GM18868 (cell line): ENCODE results near the gene SNCAIP.
"Not testable (repeated sequence)": the region's sequence is repeated elsewhere in the genome, so short reads cannot be mapped to it uniquely, and the experiment has no call there.

Experiments
- ATAC-seq: cut with Tn5 transposase; IDR thresholded peaks from one replicate; pipeline ENCODE4 v1.9.1; 2021; ENCODE audit warnings: mild to moderate bottlenecking, moderate library complexity; ENCODE audit not compliant: unreplicated experiment

Gene SNCAIP

GRCh38 chr5:122457178-122457826 is 145.3 kb downstream of the SNCAIP start:
- no peak for ATAC-seq

- ATAC-seq: peak; percentile 74
These were observed 146.3 kb downstream of the SNCAIP start for GRCh38 chr5:122458278-122458872.

DNA sequence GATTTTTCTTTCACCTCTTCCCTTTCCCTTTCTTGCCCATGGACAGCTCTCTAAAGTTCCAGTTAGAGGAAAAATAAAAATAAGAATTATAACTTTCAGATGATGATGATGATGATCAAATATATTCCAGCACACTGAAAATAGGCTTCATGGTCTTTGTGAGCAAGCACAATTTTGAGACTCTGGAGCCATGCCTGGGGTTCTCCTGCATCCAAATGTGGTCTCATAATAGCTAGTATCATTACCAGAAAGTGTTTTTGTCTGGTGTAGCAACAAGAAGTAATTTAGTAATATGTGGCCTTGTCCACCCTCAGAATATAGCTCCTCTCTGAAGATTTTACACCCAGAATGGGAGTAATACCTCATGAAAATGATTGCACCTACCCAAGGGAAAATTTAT is 150.4 kb downstream of the SNCAIP start:
- no peak for ATAC-seq

DNA sequence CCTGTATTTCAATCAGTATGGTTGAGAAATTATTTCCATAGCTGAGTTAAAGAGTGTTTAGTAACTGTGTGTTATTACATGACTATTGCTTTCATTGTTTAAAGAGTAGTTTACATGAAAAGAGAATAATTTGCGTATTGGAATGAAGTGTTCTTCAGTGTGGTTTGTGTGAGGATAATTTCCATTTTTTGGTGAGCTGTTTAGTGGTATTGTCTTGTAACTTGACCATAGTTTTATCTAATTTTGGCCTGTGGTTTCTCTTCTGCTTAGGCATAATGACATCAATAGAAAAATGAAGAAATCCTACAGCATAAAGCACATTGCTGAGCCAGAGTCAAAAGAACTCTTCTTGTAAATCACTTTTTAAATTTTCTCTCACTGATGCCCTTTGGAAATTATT is 151.2 kb downstream of the SNCAIP start:
- ATAC-seq: peak; percentile 80

DNA sequence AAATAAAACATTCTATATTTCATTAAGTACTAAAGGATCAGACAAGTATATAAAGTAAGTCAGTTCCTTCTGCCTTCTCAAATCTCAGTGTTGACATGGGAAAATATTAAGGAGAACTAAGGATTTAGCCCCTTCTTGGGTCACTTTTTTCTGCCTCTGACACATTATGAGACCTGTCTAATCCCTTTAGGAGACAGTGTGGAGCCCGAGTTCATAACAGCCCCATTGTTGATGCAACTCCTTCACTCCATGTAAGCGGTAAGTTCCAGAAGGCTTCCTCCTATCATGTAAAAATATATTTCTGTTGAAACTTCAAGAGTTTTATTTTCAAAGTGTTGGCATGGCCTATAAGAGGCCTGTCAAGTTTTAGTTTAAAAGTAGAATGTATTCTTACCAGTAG is 152.2 kb downstream of the SNCAIP start:
- ATAC-seq: no peak

- no peak for ATAC-seq
These were observed 153.1 kb downstream of the SNCAIP start for GRCh38 chr5:122465031-122465577.

DNA sequence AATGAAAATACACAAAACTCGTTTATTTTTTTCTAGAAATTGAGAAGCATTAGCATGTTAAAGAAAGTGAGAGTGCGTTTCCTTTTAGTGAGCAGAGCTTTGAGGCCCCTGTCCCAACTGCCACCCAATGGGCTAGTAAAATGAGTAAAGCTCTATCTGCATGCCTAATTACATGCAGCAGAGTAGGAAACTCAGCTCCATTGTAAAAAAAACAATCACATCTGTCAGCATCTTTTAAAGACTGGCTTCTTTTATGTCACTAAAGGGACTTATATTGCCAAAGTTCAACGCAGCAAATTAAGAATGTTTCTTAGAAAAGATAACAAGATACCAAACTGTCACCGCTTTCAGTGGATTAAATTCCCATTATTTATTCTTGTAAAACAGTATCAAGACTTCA is 154.0 kb downstream of the SNCAIP start:
- ATAC-seq: no peak

DNA sequence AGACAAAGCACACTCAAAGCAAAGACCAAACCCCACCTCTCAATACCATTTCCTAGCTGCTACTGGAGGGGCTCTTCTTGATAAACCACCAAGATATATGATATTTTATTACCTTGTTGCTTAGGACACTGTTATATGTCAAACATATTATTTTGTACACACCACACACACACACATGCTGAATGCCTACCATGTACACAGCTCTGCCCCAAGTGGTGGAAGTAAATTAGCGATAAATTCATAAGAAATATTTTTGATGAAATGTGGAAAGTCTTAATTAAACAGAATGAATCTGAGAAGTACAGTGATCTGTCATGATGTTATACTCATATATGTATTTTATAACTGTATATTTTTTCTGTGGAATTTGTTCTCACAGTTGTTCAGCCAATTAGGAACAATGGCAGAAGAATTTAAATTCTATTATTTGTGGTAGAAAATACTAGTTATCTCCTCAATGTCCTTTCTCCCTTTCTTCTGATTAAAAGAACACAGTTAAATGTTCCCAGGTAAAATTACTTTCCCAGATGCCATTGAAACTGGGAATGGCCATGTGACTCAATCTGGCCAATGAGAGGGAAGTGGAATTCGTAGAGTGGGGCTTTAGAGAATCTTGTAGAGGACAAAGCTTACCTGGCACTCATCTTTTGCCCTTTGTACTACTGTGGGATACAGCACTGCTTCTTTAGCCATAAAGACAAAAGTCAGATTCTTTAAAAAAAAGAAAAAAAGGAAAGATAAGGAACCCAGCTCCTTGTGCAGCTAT is 156.5 kb downstream of the SNCAIP start:
- ATAC-seq: no peak

DNA sequence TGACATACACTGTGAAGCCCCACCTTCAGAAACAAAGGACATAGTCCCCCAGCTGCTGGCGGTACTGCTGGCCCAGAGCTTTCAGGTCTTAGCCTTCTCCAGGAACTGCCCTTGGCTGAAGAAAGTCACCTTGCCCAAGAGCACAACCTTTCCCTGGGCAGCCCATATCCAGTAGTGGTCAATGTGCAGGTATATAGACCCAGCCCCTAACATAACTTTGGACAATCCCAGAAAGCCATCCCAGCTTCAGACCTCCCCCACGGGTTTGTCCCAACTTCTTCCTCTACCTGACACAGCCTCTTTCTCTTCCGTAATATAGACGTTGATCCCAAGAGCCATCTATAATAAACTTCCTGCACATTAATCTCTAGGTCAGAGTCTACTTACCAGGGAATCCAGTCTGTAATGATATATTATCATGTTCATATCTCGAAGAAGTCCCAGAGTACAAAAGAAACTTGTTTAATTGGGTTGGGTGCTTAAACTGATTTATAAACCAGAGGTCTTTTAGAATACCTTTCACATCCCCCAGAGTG is 157.4 kb downstream of the SNCAIP start:
- no peak for ATAC-seq

- ATAC-seq: no peak
These were observed 158.3 kb downstream of the SNCAIP start for GRCh38 chr5:122470365-122470764.

- no peak for ATAC-seq
These were observed 159.2 kb downstream of the SNCAIP start for GRCh38 chr5:122471031-122471751.

DNA sequence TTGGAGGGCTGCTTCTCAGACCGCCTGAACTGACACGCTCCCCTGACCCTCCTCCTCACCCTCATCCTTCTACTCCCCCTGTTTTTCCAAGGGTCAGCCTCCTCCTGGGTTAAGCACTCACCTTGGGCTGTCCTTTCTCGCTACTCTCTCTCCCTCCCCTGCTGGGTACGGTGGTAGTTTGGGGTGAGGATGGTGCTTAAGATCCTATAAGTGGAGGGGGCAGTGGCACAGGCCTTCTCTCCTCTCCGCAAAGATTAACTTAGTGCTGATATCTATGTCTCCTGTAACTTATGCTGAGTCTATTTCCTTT is 159.7 kb downstream of the SNCAIP start:
- ATAC-seq: no peak

- ATAC-seq: no peak
These were observed 161.3 kb downstream of the SNCAIP start for GRCh38 chr5:122473138-122473843.

- ATAC-seq: no peak
These were observed 161.9 kb downstream of the SNCAIP start for GRCh38 chr5:122473941-122474340.

DNA sequence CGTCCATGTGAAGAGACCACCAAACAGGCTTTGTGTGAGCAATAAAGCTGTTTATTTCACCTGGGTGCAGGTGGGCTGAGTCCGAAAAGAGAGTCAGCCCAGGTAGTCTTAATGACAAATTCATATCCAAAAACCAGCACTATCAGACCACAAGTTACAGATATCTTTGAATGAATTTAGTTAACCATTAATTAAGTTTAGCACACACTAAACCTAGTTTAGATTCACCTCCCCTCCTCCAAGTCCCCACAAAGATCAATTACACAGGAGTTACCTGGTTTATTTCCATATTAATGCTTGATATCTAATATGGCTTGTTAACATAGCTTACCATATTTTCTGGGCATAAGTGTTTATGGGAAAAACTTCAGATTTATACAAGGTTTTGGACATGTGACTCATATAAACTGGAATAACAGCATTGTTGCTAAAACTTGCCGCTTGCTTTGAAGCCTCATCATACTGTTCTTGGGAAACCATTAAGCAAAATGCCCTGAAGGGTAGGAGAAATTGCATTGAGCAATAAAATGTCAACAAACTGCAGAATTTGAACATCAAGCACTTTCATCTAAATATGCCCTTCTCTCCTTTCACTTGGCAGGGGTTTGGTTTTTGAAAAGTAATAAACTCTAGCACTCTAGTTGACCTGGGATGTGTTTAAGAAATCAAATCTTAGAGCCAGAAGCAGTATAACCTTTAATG is 166.9 kb downstream of the SNCAIP start:
- no peak for ATAC-seq

DNA sequence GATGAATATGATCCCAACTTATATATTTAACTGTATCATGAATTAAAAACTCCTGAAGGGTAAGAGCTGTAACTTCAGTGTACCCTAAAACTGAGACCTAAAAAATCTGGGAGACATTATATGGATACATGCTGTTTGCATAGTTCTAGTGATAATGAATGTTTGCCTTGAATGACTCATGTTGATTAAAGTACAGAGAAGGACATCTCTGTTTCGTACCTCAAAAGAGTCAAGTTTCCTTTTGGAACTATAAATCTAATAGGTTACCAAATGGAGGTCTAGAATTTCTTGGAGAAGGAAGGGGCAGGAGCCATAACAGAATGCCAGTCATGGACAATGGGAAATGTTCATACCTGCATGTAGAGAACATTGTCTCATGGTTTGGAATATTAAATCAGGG is 168.1 kb downstream of the SNCAIP start:
- no peak for ATAC-seq

DNA sequence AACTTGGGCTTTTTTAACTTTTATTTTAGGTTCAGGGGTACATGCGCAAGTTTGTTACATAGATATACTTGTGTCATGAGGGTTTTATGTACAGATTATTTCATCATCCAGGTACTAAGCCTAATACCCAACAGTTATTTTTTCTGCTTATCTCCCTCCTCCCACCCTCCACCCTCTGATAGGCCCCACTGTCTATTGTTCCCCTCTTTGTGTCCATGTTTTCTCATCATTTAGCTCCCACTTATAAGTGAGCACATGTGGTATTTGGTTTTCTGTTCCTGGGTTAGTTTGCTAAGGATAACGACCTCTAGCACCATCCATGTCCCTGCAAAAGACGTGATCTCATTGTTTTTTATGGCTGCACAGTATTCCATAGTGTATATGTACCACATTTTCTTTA is 172.1 kb downstream of the SNCAIP start:
- no peak for ATAC-seq

DNA sequence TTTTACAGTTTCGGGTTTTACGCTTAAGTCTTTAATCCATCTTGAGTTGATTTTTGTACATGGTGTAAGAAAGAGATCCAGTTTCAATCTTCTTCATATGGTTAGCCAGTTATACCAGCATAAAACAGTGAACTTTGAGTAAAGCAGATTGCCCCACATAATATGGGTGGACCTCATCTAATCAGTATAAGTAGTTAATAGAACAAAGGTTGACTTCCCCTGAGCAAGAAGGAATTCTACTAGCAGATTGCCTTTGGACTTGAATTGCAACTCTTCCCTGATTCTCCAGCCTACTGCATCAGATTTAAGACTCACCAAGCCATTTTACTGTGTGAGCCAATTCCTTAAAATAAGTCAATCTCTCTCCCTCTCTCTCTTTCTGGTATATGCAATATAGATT is 173.2 kb downstream of the SNCAIP start:
- ATAC-seq: no peak

- ATAC-seq: not testable (repeated sequence)
These were observed 174.6 kb downstream of the SNCAIP start for GRCh38 chr5:122486616-122487015.

- ATAC-seq: no peak
These were observed 178.7 kb downstream of the SNCAIP start for GRCh38 chr5:122490718-122491117.
